ENCODE measurements around the gene FOXN3. TPM values are rescaled to one million over a fixed set of nuclear protein-coding genes. Genes with fewer than 3 reads are reported as not detected.

The FOXN3 gene
- total and polyA plus RNA-seq, 10 of the 15 experiments (the other 5 are each of a cell fraction or from before 2014, with no cell fraction given), result 4.5 to 68.9 (median 29.7) TPM

- TF ChIP-seq, protein P1, sequence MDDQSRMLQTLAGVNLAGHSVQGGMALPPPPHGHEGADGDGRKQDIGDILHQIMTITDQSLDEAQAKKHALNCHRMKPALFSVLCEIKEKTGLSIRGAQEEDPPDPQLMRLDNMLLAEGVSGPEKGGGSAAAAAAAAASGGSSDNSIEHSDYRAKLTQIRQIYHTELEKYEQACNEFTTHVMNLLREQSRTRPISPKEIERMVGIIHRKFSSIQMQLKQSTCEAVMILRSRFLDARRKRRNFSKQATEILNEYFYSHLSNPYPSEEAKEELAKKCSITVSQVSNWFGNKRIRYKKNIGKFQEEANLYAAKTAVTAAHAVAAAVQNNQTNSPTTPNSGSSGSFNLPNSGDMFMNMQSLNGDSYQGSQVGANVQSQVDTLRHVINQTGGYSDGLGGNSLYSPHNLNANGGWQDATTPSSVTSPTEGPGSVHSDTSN (IDR thresholded peaks at IDR 0.05; ENCODE audit: insufficient replicate concordance, low read depth, low read length), result no peak
- TF ChIP-seq JUNB (IDR thresholded peaks at IDR 0.05) (peak; percentile 82), CEBPZ (IDR thresholded peaks at IDR 0.05; ENCODE audit: low read depth, low read length) (no peak), FOXK2 (IDR thresholded peaks at IDR 0.05) (no peak), TCF12 (IDR thresholded peaks at IDR 0.05; ENCODE audit: low read depth, low read length) (peak; percentile 73), SUPT20H (IDR thresholded peaks at IDR 0.05; ENCODE audit: borderline replicate concordance, control insufficient read depth, low read depth, low read length) (no peak), BRCA1 (IDR thresholded peaks at IDR 0.05; ENCODE audit: low read depth, low read length) (no peak), RELA (IDR thresholded peaks at IDR 0.05; ENCODE audit: borderline replicate concordance, partially characterized antibody) (no peak), NFYB (IDR thresholded peaks at IDR 0.05; ENCODE audit: insufficient read depth, low read depth, low read length) (no peak), EGR1 (IDR thresholded peaks at IDR 0.05; ENCODE audit: borderline replicate concordance in 1 of 2, low read depth in 2 of 2, low read length in 2 of 2) (no peak), RB1 (IDR thresholded peaks at IDR 0.05; ENCODE audit: borderline replicate concordance) (no peak), POLR2AphosphoS5 (IDR thresholded peaks at IDR 0.05; ENCODE audit: low read length) (no peak), RBBP5 (conservative IDR thresholded peaks at IDR 0.05) (no peak), KLF5 (IDR thresholded peaks at IDR 0.05; ENCODE audit: partially characterized antibody) (no peak), NFIC (IDR thresholded peaks at IDR 0.05; ENCODE audit: low read depth, low read length) (peak; percentile 59), BMI1 (IDR thresholded peaks at IDR 0.05; ENCODE audit: borderline replicate concordance) (no peak), USF1 (IDR thresholded peaks at IDR 0.05; ENCODE audit: borderline replicate concordance, extremely low read length, insufficient read depth, low read depth, low read length) (no peak), SRF (IDR thresholded peaks at IDR 0.05; ENCODE audit: low read depth in 2 of 2, low read length in 2 of 2) (no peak)
- TF ChIP-seq, protein P2, sequence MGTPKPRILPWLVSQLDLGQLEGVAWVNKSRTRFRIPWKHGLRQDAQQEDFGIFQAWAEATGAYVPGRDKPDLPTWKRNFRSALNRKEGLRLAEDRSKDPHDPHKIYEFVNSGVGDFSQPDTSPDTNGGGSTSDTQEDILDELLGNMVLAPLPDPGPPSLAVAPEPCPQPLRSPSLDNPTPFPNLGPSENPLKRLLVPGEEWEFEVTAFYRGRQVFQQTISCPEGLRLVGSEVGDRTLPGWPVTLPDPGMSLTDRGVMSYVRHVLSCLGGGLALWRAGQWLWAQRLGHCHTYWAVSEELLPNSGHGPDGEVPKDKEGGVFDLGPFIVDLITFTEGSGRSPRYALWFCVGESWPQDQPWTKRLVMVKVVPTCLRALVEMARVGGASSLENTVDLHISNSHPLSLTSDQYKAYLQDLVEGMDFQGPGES (IDR thresholded peaks at IDR 0.05), result no peak
These were observed 108.6 kb downstream of the FOXN3 start (continued) for GRCh38 chr14:89308232-89308959.
